ENCODE results near the gene ENO1. TPM values are rescaled to one million over a fixed set of nuclear protein-coding genes. Genes with fewer than 3 reads are reported as not detected.
A peak's percentile ranks its signal among the peaks of the same experiment; 100 is the strongest.

Gene ENO1
- total and polyA plus RNA-seq, 10 of the 15 experiments (the other 5 are each of a cell fraction or from before 2014, with no cell fraction given), result 1,850 to 4,219 (median 2,331) TPM

DNA sequence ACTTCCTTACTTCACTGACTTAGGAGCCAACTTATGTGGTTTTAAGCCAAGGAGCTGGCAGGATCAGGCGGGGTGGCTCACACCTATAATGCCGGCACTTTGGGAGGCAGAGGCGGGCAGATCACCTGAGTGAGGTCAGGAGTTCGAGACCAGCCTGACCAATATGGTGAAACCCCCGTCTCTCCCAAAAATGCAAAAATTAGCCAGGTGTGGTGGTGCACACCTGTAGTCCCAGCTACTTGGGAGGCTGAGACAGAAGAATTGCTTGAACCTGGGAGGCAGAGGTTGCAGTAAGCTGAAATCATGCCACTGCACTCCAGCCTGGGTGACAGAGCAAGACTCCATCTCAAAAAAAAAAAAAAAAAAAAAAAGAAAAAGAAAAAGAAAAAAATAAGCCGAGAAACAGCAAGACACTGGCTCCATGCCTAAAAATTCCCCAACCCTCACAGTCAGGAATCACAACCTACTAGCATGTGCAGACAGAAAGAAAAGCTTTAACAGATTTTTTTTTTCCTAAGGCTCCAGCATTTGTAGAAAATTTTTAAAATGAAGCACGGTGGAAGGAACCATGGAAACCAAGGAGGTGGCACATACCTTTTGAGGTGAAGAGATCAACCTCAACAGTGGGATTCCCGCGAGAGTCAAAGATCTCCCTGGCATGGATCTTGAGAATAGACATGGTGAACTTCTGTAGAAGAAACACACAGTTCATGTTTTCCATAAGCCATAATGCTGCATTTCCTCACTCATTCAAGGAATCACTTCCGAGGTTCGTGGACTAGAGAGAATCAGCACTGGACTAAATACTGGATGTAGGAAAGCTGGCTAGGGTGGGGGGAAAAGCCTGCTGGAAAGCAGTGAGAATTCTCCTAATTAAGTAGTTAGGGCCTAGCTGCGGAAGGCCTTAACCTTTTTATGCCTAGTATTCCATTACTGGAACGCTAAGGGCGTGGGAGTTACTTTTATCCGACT, 4.0 kb downstream of the ENO1 start:
- H3K27ac ChIP-seq (ENCODE audit: control insufficient read depth, insufficient read depth), result peak overlapping the region; percentile 99
- H3K9me3 ChIP-seq (replicated peaks; ENCODE audit: control insufficient read depth, insufficient read depth, low read length), result no peaks in the 10 kb centered on the region; the same call in 2 of the 3 replicates
- TF ChIP-seq IKZF1 (conservative IDR thresholded peaks at IDR 0.05) (0 out of 2 replicates have a peak, but pooled peaks have one; percentile 5), EZH2 (IDR thresholded peaks at IDR 0.05; ENCODE audit: borderline replicate concordance, control insufficient read depth, low read depth, low read length) (no peak), SP1 (IDR thresholded peaks at IDR 0.05; ENCODE audit: low read depth, low read length) (no peak), POLR2AphosphoS2 (IDR thresholded peaks at IDR 0.05; ENCODE audit: low read depth, low read length) (0 out of 2 replicates have a peak, but pooled peaks have one; percentile 11), SMAD5 (IDR thresholded peaks at IDR 0.05; ENCODE audit: low read depth) (0 out of 2 replicates have a peak, but pooled peaks have one; percentile 38), CEBPB (IDR thresholded peaks at IDR 0.05; ENCODE audit: borderline replicate concordance in 1 of 2, low read depth in 2 of 2, low read length in 2 of 2) (no peak), HDGF (IDR thresholded peaks at IDR 0.05) (peak; percentile 36; the same call in 1 of the 2 replicates)
- TF ChIP-seq, protein P1, sequence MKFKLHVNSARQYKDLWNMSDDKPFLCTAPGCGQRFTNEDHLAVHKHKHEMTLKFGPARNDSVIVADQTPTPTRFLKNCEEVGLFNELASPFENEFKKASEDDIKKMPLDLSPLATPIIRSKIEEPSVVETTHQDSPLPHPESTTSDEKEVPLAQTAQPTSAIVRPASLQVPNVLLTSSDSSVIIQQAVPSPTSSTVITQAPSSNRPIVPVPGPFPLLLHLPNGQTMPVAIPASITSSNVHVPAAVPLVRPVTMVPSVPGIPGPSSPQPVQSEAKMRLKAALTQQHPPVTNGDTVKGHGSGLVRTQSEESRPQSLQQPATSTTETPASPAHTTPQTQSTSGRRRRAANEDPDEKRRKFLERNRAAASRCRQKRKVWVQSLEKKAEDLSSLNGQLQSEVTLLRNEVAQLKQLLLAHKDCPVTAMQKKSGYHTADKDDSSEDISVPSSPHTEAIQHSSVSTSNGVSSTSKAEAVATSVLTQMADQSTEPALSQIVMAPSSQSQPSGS (IDR thresholded peaks at IDR 0.05; ENCODE audit: low read length), result no peak
- TF ChIP-seq, protein P2, sequence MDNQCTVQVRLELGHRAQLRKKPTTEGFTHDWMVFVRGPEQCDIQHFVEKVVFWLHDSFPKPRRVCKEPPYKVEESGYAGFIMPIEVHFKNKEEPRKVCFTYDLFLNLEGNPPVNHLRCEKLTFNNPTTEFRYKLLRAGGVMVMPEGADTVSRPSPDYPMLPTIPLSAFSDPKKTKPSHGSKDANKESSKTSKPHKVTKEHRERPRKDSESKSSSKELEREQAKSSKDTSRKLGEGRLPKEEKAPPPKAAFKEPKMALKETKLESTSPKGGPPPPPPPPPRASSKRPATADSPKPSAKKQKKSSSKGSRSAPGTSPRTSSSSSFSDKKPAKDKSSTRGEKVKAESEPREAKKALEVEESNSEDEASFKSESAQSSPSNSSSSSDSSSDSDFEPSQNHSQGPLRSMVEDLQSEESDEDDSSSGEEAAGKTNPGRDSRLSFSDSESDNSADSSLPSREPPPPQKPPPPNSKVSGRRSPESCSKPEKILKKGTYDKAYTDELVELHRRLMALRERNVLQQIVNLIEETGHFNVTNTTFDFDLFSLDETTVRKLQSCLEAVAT (IDR thresholded peaks at IDR 0.05), result peak; percentile 55
- H3K4me2 ChIP-seq (ENCODE audit: control insufficient read depth, insufficient read depth), result peak overlapping the region; percentile 76
- DNase-seq (ENCODE audit: low read depth, low spot score), result no peak
- H3K27me3 ChIP-seq (replicated peaks in 1 of 2; ENCODE audit: control insufficient read depth in 2 of 2, insufficient read depth in 2 of 2, low read length in 1 of 2), result no peaks in the 10 kb centered on the region
- peak overlapping the region; percentile 89 for H3K4me3 ChIP-seq
- ChIA-PET CTCF (interaction anchor here (0.6 to 2.1 kb wide), 5 partner anchors 10 to 184 kb away, joined by 3 to 14 read pairs (median 3); no protein-coding TSS in a partner anchor), POLR2A (interaction anchor here (0.7 to 1.7 kb wide), 4 partner anchors 12 to 933 kb away, joined by 3 to 7 read pairs (median 4); no protein-coding TSS in a partner anchor), RAD21 (ENCODE audit: unreplicated experiment) (interaction anchor here (1.0 to 1.2 kb wide), 2 partner anchors 227 to 249 kb away, joined by 3 read pairs; no protein-coding TSS in a partner anchor), SMC1A (ENCODE audit: uncharacterized antibody, unreplicated experiment) (interaction anchor here (1.1 to 1.5 kb wide), 5 partner anchors 10 to 58 kb away, joined by 3 to 5 read pairs (median 4); no protein-coding TSS in a partner anchor)
- intact Hi-C loops (cut with micrococcal nuclease; ENCODE audit: unreplicated experiment), result loop anchor here (5.0 kb wide), 1 partner anchor 203 kb away; no protein-coding TSS in a partner anchor
- H3K79me2 ChIP-seq (ENCODE audit: control insufficient read depth, insufficient read depth, low read length), result peaks cover 92% of the 10 kb centered on the region
- H3K36me3 ChIP-seq (ENCODE audit: control insufficient read depth in 2 of 2, insufficient read depth in 2 of 2, low read length in 1 of 2), result peaks cover 37 to 52% of the 10 kb centered on the region in 2 experiments
- 80% methylated on average over 15 of the region's 15 CpGs for WGBS (ENCODE audit: insufficient coverage, insufficient replicate concordance, low lambda C conversion rate, missing lambda C conversion rate)
- BruUV-seq (replicated peaks), result no TSS peak
- ATAC-seq, result no peak
- H3K4me1 ChIP-seq (ENCODE audit: control insufficient read depth, insufficient read depth, low read length), result peaks cover 16% of the 10 kb centered on the region
- in situ Hi-C loops (cut with MboI), result no loop called here
- FAIRE-seq, result no peak
- no peak overlapping the region for H2AFZ ChIP-seq (ENCODE audit: control insufficient read depth, low read depth, low read length)
- peak overlapping the region; percentile 100 for H3K9ac ChIP-seq (ENCODE audit: control insufficient read depth, insufficient read depth, low read length)
- H4K20me1 ChIP-seq (ENCODE audit: control insufficient read depth, insufficient read depth), result peaks cover 42% of the 10 kb centered on the region

Measured in GM12878 (cell line).